Epidermal melanocyte (primary cell): ENCODE measurements around the gene APBA3.
A peak's percentile ranks its signal among the peaks of the same experiment; 100 is the strongest.

Source experiments
- DNase-seq: peaks from one replicate; pipeline ENCODE4 v3.0.0; 2011; ENCODE audit warnings: low spot score; ENCODE audit not compliant: insufficient read length

The APBA3 gene

GRCh38 chr19:3720349-3720917 is 41.1 kb downstream of the APBA3 start:
- DNase-seq, result no peak

GRCh38 chr19:3719868-3720267 is 41.6 kb downstream of the APBA3 start:
- no peak for DNase-seq

- DNase-seq, result peak; percentile 2
Measured at GRCh38 chr19:3716147-3716668, 45.3 kb downstream of the APBA3 start.

- DNase-seq, result peak; percentile 15
Measured at GRCh38 chr19:3712663-3713611, 48.6 kb downstream of the APBA3 start.

- no peak for DNase-seq
Measured at GRCh38 chr19:3710265-3710812, 51.2 kb downstream of the APBA3 start.

- peak; percentile 7 for DNase-seq
Measured at GRCh38 chr19:3708207-3708931, 53.1 kb downstream of the APBA3 start, which contains the start of gene TJP3. TJP3 (plus strand) TSS chr19:3708384; CDS start chr19:3728433, 20,049 bp downstream.

GRCh38 chr19:3707868-3708206 is 53.7 kb downstream of the APBA3 start:
- no peak for DNase-seq

GRCh38 chr19:3701200-3701599 is 60.3 kb downstream of the APBA3 start:
- DNase-seq, result no peak
